Astrocyte of the cerebellum (primary cell): Measurements from ENCODE around the gene DEPP1.

Experiments
- DNase-seq: peaks from one replicate; pipeline ENCODE4 v3.0.0-alpha.2; 2011; ENCODE audit warnings: low read depth
- H3K4me3 ChIP-seq: 2 replicates; pipeline ENCODE4 v1.5.1; 2011; ENCODE audit warnings: mild to moderate bottlenecking, low read depth, low read length, moderate library complexity
- in situ Hi-C: cut with HindIII; loops from 2 replicates; pipeline ENCODE4 v1.10.0; 2017; ENCODE audit warnings: low sequenced_read_pairs
- TF ChIP-seq, protein P1 (sequence below): IDR thresholded peaks from 2 replicates; pipeline ENCODE4 v1.5.1; 2012; ENCODE audit warnings: low read length, low read depth, moderate library complexity, mild to moderate bottlenecking; ENCODE audit errors: missing control alignments

Gene DEPP1

GRCh38 chr10:44966129-44966815 is 12.3 kb downstream of the DEPP1 start:
- in situ Hi-C loops: no loop called here
- TF ChIP-seq, protein P1, sequence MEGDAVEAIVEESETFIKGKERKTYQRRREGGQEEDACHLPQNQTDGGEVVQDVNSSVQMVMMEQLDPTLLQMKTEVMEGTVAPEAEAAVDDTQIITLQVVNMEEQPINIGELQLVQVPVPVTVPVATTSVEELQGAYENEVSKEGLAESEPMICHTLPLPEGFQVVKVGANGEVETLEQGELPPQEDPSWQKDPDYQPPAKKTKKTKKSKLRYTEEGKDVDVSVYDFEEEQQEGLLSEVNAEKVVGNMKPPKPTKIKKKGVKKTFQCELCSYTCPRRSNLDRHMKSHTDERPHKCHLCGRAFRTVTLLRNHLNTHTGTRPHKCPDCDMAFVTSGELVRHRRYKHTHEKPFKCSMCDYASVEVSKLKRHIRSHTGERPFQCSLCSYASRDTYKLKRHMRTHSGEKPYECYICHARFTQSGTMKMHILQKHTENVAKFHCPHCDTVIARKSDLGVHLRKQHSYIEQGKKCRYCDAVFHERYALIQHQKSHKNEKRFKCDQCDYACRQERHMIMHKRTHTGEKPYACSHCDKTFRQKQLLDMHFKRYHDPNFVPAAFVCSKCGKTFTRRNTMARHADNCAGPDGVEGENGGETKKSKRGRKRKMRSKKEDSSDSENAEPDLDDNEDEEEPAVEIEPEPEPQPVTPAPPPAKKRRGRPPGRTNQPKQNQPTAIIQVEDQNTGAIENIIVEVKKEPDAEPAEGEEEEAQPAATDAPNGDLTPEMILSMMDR: no peak
- no peak for DNase-seq
- H3K4me3 ChIP-seq: no peak overlapping the region

DNA sequence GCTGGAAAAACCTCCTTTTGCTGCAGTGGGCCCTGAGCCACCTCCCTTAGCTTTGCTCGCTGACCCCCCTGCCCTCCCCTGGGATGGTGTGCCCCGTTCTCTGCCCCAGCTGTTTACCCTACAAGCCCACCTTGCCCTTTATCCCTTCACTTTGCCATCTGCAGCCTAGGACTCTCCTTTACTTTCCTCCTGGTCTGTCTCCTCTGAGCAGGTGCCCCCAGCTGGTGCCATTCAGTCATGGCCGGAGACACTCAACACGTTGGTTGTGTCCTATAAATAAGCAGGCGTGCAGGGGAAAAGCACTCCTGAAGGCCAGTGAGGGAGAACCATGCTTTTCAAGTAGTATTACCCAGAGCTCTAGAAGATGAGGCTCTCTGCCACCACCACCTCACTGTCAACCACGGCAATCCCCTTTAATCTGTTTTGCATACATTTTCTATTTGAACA is 12.9 kb downstream of the DEPP1 start:
- H3K4me3 ChIP-seq: no peak overlapping the region
- TF ChIP-seq, protein P1: no peak
- no peak for DNase-seq
- in situ Hi-C loops: no loop called here

- H3K4me3 ChIP-seq: no peak overlapping the region
- DNase-seq: no peak
- TF ChIP-seq, protein P1: no peak
- in situ Hi-C loops: no loop called here
Measured at GRCh38 chr10:44965104-44965503, 13.5 kb downstream of the DEPP1 start.

GRCh38 chr10:44963772-44964633 is 14.6 kb downstream of the DEPP1 start:
- in situ Hi-C loops: loop anchor here (5.0 kb wide), 1 partner anchor 38 kb away; the partner anchor contains the start of gene ZNF22
- no peak for DNase-seq
- TF ChIP-seq, protein P1: no peak
- no peak overlapping the region for H3K4me3 ChIP-seq

- TF ChIP-seq, protein P1: peak; percentile 29
- no peak for DNase-seq
- no peak overlapping the region for H3K4me3 ChIP-seq
- in situ Hi-C loops: loop anchor here (5.0 kb wide), 1 partner anchor 39 kb away; the partner anchor contains the start of gene ZNF22
Measured at GRCh38 chr10:44962870-44963738, 15.5 kb downstream of the DEPP1 start.
